GM19372 (cell line): Measurements from ENCODE around the gene APOBEC3A.
"Not testable (repeated sequence)": the region's sequence is repeated elsewhere in the genome, so short reads cannot be mapped to it uniquely, and the experiment has no call there.

Source experiments
- ATAC-seq: cut with Tn5 transposase; IDR thresholded peaks from one replicate; pipeline ENCODE4 v1.9.1; 2021; ENCODE audit warnings: mild to moderate bottlenecking, low read depth, moderate library complexity; ENCODE audit not compliant: unreplicated experiment

The APOBEC3A gene

DNA sequence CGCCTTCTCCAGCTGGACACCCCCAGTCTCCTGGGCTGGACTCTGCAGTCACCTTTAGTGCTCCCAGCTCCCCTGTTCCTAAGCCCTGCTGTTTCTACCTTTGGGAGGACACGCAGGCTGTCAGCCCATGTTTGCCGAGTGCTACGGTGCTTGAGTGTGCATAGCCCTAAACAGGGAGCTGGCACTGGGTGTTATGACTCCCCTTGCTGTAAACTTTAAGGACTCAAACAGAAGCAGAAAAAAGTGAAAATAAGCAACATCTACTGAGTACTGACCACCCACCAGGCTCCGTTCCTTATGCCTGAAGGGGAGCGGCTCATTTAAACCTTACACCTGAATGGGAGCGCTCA is 17.4 kb downstream of the APOBEC3A start:
- ATAC-seq, result no peak

DNA sequence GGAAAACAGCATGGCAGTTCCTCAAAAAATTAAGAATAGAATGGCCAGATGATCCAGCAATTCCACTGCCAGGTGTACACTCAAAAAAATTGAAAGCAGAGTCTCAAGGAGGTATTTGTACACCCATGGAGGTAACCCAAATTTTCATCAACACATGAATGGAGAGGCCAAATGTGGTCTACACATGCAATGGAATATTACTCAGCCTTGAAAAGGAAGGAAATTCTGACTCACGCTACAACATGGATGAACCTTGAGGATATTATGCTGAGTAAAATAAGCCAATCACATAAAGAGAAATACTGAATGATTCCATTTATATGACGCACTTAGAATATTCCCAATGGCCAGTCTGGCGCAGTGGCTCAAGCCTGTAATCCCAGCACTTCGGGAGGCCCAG is 19.9 kb downstream of the APOBEC3A start:
- ATAC-seq, result not testable (repeated sequence)

DNA sequence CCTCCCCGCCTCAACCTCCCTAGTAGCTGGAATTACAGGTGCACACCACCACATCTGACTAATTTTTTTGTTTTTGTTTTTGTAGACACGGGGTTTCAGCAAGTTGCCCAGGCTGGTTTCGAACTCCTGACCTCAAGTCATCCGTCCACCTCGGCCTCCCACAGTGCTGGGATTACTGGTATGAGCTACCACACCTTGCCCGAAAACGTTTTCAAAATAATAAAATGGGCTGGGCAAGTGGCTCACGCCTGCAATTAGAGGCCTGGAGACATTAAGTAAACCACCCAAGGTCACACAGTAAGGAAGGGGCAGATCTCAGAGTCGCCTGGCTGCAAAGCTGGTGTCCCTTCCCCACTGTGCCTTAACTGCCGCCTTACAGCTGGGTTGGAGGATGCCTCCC is 23.2 kb downstream of the APOBEC3A start:
- not testable (repeated sequence) for ATAC-seq

DNA sequence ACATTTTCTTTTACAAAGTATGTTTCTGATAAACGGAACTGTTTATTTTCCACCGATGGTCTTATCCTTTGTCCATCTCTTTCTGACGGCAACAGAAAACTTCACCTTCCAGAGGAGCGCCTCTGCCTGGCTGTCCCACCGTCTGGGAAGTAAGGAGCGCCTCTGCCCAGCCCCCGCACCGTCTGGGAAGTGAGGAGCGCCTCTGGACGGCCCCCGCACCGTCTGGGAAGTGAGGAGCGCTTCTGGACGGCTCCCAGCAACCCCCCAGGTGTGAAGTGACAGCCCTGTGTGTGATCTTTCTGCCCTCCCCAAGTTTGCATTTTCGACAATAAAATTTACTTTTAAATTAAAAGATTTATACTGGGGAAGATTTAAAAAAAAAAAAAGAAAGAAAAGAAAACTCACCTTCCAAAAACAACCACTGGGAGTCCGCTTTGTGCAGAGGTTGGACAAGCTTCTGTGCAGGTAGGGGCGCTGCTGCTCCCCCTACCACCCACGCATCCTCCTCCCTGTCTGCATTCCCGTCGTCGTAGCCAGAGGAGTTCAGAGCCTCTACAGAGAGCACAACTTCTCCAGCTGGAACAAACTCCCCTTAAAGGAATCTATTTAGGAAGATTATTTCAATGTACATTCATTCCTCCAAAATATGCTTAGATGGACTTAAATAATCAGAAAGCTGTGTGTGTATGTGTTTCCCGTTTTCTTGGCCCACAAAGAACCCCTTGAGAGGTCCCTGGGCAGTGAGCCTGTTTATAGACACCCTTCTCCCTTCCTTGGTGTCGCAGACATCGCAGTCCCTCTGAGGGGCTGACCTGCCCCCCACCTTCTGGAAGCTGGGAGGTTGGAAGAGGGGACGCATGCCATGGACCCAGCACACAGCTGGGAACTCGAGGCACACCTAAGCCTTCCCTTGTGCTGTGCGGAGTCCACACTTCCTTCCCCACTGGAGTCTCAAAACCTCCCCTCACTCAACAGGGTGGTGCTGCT is 23.9 kb downstream of the APOBEC3A start:
- no peak for ATAC-seq

DNA sequence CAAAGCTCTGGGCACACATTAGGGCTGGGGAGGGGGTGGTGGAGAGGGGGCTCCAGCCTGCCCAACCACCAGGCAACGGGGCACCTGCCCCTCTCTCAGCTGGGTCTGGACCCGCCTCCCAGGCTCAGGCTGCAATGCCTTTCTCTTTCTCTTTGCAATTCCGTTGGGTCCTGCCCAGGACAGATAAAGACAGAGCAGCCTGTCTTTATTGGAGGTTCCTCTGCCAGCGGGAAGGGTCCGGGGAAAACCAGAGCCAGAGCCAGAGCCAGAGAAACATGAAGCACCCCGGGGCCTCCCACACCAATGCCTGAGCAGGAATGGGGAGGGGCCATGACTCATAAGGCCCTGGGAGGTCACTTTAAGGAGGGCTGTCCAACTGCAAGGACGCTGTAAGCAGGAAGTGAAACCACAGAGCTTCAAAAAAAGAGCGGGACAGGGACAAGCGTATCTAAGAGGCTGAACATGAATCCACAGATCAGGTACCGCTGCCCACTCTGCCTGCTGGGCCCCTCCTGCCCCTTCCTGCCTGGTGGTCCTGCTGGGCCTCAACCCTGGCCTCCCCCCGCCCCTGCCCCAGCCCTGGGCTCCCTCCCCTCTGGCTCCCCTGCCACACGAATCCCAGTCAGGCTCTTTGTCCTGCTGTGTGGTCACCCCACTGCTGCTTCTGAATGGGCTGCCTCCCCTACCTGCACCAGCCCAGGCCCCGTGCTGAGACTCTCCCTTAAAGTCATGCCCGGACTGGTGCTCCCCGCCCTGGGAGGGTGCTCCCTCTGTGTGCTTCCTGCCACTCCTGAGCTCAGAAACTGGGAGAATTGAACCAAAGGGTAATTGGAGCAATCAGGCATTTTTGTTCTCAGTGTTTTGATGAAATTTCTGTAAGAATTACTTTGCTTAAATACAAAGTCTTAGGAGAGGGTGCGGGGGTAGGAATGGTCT is 24.9 kb downstream of the APOBEC3A start, which contains the start of gene APOBEC3B:
TSS of gene APOBEC3B (plus strand) at position 356 of the 936 bp plus-strand sequence. CDS start at position 463, 107 bp downstream.
- no peak for ATAC-seq

DNA sequence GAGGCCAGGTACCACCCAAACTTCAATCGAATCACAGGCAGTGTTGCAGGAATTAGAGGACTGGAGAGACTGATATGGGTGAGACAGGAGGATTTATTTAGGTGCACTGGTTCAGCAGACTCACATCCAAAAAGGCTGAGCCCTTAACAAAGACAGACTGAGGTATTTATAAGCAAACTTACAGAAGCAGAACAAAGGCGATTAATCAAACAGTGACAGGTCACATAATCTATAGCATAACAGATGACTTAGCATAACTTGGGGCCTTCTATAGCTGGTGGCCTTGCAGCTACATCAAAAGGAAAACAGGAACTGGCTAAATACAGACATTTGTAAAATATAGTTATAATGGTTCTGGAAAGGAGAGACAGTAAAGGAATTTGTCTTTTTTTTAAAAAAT is 26.8 kb downstream of the APOBEC3A start:
- ATAC-seq, result no peak

DNA sequence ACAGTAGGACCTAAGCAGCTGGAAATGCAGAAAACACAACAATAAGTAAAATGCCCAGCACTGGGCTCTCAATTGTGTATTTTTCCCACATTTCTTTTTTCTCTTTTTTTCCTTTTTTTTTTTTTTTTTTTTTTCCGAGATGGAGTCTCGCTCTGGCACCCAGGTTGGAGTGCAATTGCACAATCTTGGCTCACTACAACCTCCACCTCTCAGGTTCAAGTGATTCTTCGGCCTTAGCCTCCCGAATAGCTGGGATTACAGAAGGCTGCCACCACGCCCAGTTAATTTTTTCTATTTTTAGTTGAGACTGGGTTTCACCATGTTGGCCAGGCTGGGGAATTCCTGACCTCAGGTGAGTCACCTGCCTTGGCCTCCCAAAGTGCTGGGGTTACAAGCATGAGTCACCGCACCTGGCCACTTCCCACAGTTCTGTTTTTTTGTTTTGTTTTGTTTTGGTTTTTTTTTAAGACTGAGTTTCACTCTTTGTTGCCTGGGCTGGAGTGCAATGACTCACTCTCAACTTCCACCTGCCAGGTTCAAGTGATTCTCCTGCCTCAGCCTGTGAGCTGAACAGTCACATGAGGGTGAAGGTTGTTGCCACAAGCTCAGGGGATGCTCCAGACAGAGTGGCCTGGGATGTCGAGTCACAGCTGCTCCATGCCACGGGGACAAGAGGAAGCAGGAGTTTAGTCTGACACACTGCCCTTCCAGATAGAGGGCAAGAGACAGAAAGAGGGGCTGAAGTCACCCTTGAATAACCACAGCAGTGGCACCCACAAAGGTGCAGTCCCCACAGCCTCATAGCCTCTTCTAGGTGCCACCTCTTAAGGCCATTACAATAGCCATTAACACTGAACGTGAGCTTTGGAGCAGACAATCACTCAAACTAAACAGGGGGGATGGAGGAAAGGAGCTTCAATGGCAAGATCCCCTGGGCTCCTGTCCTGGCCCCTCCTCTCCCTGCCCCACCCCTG is 27.7 kb downstream of the APOBEC3A start:
- not testable (repeated sequence) for ATAC-seq

DNA sequence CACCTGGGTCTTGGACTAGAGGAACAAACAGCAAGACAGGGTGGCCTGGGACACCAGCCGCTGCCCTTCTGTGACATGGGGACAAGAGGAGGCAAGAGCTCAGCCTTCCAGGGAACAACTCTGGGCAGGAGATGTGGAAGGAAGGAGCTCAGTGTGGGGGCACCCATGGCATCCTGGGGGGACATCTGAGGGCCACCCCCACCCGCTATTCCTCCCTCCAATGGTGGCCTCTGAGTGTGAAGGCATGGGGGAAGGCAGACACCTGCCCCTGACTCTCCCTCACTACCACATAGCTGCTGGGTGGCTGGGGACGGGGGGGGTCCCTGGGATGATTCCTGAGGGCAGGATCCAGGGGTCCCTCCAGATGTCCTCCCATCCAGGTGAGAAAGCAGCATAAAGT is 29.2 kb downstream of the APOBEC3A start:
- ATAC-seq, result no peak

DNA sequence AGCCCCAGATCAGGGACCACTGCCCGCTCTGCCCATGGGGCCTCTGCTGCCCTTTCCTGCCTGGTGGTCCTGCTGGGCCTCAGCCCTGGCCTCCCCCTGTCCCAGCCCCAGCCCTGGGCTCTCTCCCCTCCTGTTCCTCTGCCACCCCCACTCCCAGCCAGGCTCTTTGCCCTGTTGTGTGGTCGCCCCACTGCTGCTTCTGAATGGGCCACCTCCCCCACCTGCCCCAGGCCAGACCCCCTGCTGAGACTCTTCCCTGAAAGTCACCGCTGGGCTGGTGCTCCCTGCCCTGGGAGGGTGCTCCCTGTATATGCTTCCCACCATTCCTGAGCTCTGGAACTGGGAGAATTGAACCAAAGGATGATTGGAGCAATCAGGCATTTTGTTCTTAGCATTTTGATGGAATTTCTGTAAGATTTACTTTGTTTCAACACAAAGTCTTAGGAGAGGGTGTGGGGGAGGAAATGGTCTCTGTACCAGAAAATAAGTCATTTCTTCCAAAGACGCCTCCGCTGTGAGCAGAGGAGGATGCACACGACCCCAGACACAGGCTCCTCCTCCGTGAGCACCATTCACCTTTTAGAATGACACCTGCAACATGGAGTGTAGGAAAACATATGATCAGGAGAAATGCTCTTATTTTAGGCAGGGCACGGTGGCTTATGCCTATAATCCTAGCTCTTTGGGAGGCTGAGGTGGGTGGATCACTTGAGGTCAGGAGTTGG is 29.9 kb downstream of the APOBEC3A start:
- no peak for ATAC-seq

DNA sequence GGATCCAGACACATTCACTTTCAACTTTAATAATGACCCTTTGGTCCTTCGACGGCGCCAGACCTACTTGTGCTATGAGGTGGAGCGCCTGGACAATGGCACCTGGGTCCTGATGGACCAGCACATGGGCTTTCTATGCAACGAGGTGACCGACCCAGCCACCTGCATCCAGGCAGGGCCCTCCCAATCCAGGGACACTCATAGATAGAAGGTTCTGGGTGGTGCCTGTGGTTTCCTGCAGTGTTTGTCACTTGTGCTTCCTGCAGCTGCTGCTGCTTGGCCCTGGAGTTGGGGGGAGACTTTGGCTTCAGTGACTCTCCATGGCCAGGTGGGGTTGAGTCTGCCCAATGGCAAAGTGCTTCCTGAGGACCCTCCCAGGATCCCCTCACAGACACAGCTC is 32.1 kb downstream of the APOBEC3A start:
- no peak for ATAC-seq

DNA sequence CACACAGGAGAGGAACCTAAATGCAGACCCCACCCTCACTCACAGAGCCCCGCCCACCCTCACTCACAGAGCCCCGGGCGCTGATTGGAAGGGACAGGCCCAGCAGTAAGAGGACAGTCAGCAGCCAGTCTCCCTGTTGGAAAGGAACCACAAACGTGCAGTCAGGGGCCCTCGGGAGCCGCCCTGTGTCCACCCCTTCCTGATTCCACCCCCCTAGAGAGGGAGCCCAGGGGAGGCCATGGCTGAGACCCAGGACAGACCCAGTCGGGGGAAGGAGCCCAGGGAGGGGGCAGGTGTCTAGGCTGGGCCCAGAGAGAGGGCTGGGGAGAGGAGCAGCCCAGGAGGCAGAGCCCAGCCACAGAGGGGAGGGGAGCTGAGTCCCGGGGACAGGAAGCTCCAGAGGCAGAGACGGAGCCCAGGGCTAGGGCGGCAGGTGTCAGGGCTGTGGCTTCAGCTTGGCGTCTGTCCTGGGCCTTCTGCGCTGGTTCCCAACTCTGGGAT is 35.5 kb downstream of the APOBEC3A start:
- ATAC-seq, result not testable (repeated sequence)

DNA sequence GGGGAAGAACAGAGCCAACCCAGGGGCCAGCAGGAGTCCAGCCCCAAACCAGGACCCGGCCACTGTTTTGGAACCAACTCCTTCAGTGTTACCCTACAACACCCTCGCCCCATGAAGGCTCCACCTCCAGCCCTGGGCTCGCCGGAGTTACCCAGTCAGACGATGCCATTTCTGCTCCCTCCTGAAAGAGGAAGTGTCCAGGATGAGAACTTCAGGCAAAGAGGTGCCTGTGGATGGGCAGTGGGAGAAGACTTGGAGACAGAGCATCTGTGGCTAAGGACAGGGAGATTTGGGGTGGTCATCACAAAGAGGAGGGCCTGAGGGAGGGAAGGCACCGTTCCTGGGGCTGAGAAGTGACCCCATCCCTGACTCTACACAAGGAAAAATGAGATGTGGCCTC is 38.7 kb downstream of the APOBEC3A start:
- no peak for ATAC-seq

DNA sequence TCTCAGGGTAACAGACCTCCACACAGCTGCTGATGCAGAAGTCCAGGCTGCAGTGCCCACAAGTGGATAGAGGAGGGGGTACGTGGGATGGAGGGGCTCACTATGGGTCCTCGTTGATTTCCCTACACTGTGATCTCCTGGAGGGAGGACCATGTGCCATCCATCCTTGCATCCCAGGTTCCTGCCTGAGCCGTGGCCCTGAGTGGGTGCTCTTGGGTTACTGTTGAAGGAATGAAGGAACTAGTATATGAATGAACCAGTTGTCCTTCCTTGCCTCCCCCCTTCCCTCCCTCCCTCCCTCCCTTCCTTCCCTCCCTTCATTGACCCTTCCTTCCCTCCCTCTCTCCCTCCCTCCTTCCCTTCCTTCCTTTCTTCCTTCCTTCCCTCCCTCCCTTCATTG is 40.1 kb downstream of the APOBEC3A start:
- no peak for ATAC-seq

DNA sequence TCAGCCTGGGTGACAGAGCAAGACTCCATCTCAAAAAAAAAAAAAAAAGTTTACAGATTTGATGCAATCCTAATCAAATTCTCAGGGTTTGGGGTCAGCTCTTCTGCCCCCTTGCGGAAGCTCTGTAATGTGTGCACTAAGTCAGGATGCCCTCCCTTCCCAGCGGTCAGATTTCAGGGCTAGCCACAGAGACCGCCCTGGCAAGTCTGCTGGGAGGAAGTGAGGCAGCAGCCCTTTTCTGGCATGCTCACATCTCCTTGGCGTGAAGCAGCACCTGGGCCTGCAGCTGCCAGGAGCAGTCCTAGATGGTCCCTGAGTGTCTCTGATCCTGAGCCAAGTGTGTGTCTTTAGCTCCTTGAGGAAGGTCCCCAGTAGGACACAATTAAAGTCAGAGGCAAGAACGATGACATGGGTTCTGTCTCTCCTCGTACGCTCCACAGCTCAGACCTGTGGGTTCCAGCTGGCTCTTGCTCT is 45.8 kb downstream of the APOBEC3A start:
- no peak for ATAC-seq

DNA sequence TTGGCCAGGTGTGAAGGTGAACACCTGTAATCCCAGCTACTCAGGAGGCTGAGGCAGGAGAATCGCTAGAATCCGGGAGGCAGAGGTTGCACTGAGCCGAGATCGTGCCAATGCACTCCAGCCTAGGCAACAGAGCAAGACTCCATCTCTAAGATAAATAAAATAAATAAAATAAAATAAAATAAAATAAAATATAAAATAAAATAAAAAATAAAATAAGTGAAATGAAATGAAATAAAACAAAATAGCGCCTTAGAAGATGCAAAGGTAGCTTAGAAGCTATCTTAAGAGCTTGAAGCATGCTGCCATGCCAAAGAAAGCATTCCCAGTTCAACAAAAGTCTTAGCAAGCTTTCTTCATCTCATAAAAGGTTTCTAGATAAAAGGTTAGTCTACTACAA is 49.8 kb downstream of the APOBEC3A start:
- ATAC-seq, result no peak

DNA sequence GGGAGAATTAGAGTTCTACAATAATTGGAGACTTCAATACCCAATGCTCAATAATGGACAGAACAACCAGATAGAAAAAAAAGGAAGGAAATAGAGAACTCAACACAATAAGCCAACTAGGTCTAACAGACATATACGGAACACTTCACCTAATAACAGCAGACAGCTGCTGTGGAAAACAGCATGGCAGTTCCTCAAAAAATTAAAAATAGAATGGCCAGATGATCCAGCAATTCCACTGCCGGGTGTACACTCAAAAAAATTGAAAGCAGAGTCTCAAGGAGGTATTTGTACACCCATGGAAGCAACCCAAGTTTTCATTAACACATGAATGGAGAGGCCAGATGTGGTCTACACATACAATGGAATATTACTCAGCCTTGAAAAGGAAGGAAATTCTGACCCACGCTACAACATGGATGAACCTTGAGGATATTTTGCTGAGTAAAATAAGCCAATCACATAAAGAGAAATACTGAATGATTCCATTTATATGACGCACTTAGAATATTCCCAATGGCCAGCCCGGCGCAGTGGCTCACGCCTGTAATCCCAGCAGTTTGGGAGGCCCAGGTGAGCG is 51.0 kb downstream of the APOBEC3A start:
- not testable (repeated sequence) for ATAC-seq

DNA sequence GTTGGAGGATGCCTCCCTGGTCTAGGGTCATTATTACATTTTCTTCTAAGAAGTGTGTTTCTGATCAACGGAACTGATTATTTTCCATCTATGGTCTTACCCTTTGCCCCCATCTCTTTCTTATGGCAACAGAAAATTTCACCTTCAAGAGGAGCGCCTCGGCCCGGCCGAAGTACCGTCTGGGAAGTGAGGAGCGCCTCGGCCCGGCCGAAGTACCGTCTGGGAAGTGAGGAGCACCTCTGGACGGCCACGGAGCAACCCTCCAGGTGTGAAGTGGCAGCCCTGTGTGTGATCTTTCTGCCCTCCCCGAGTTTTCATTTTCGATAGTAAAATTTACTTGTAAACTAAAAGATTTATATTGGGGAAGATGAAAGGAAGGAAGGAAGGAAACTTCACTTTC is 53.5 kb downstream of the APOBEC3A start:
- no peak for ATAC-seq
